Panc1 (cell line): ENCODE measurements around the gene GPR27. TPM values are rescaled to one million over a fixed set of nuclear protein-coding genes. Genes with fewer than 3 reads are reported as not detected.

Experiments used
- ATAC-seq: fragments of 200-7000 bp; cut with Tn5 transposase; 2 replicates; pipeline ENCODE4 v1.9.1; 2020; ENCODE audit warnings: mild to moderate bottlenecking, moderate library complexity
- BruUV-seq: library from RNA; stranded (reverse); fragments of 400-500 nt; replicated peaks from 2 replicates; lab custom pipeline; 2021; lab: Mats Ljungman, UMichigan
- CTCF ChIA-PET: fragments of 300-600 bp; sonication (Branson Sonifier 250); formaldehyde crosslinking; loops from one replicate; lab custom pipeline; 2022; ENCODE audit warnings: antibody characterized with exemption; lab: Charles Lee
- POLR2A ChIA-PET: fragments of 300-600 bp; sonication (Branson Sonifier 250); formaldehyde crosslinking; loops from one replicate; lab custom pipeline; 2022; ENCODE audit warnings: antibody characterized with exemption; lab: Charles Lee
- DNase-seq: peaks from one replicate; pipeline ENCODE4 v3.0.0-alpha.2; 2010; ENCODE audit warnings: low read depth, low spot score
- H3K27ac ChIP-seq: 2 replicates; pipeline ENCODE4 v1.5.1; 2011; ENCODE audit warnings: mild to moderate bottlenecking, low read length, inconsistent platforms
- H3K27me3 ChIP-seq: fragments of 200-500 bp; sonication (Bioruptor generic); 2 replicates; pipeline ENCODE4 v1.6.0; 2014; ENCODE audit warnings: low read length, inconsistent platforms; ENCODE audit not compliant: control insufficient read depth, insufficient read depth
- H3K36me3 ChIP-seq: fragments of 200-500 bp; sonication (Bioruptor generic); 2 replicates; pipeline ENCODE4 v1.5.1; 2014; ENCODE audit warnings: inconsistent platforms, mild to moderate bottlenecking, low read length, moderate library complexity; ENCODE audit not compliant: control insufficient read depth, insufficient read depth
- H3K4me1 ChIP-seq: 2 replicates; pipeline ENCODE4 v1.5.1; 2011; ENCODE audit warnings: inconsistent platforms, mild to moderate bottlenecking, low read length, moderate library complexity; ENCODE audit not compliant: control insufficient read depth, insufficient read depth
- H3K4me3 ChIP-seq, 2 experiments: 2 replicates each; pipeline ENCODE4 v1.5.1; 2011 to 2012; ENCODE audit warnings: low read depth in 2 of 2, low read length in 2 of 2, mild to moderate bottlenecking in 2 of 2, inconsistent platforms in 1 of 2, moderate library complexity in 1 of 2
- H3K9me3 ChIP-seq: fragments of 200-500 bp; sonication (Bioruptor generic); 2 replicates; pipeline ENCODE4 v1.5.1; 2014; ENCODE audit warnings: low read depth, mild to moderate bottlenecking, inconsistent platforms, low read length, moderate library complexity; ENCODE audit not compliant: control insufficient read depth, insufficient read depth
- POLR2AphosphoS5 ChIP-seq: IDR thresholded peaks from 2 replicates; pipeline ENCODE4 v1.6.1; 2012; ENCODE audit warnings: mild to moderate bottlenecking, low read depth, low read length, moderate library complexity
- SIN3A ChIP-seq: IDR thresholded peaks from 2 replicates; pipeline ENCODE4 v1.6.1; 2012; ENCODE audit warnings: low read depth, mild to moderate bottlenecking, low read length, moderate library complexity, borderline replicate concordance; ENCODE audit not compliant: insufficient read depth
- TCF7L2 ChIP-seq: IDR thresholded peaks from 2 replicates; pipeline ENCODE4 v1.6.1; 2011; ENCODE audit warnings: mild to moderate bottlenecking, low read depth, low read length, inconsistent platforms
- in situ Hi-C: cut with HindIII; loops from 2 replicates; pipeline ENCODE4 v1.10.0; 2016; ENCODE audit warnings: low sequenced_read_pairs, low pct_unique_long_range_greater_than_20kb
- intact Hi-C: fragments of 100-400 bp; cut with micrococcal nuclease; formaldehyde crosslinking; loops from one replicate; pipeline ENCODE4 v1.10.0; 2022; ENCODE audit not compliant: unreplicated experiment
- total RNA-seq: library from RNA; stranded (reverse); gene quantifications from one replicate; pipeline ENCODE4 v1.2.1, GENCODE V29; 2021; ENCODE audit not compliant: unreplicated experiment
- TF ChIP-seq, protein P1 (sequence below), 2 experiments: IDR thresholded peaks; 2 replicates each; pipeline ENCODE4 v1.6.1; 2011 to 2012; ENCODE audit warnings: low read depth in 2 of 2, control low read depth in 1 of 2, low read length in 1 of 2, mild to moderate bottlenecking in 1 of 2, moderate library complexity in 1 of 2; ENCODE audit not compliant: insufficient read depth in 1 of 2
- TF ChIP-seq, protein P2 (sequence below): fragments of 450-650 bp; IDR thresholded peaks from 2 replicates; pipeline ENCODE4 v1.5.1; 2017; ENCODE audit warnings: mild to moderate bottlenecking

The GPR27 gene
- total RNA-seq, 1 experiment from 2014 or later: 0.15 TPM

DNA sequence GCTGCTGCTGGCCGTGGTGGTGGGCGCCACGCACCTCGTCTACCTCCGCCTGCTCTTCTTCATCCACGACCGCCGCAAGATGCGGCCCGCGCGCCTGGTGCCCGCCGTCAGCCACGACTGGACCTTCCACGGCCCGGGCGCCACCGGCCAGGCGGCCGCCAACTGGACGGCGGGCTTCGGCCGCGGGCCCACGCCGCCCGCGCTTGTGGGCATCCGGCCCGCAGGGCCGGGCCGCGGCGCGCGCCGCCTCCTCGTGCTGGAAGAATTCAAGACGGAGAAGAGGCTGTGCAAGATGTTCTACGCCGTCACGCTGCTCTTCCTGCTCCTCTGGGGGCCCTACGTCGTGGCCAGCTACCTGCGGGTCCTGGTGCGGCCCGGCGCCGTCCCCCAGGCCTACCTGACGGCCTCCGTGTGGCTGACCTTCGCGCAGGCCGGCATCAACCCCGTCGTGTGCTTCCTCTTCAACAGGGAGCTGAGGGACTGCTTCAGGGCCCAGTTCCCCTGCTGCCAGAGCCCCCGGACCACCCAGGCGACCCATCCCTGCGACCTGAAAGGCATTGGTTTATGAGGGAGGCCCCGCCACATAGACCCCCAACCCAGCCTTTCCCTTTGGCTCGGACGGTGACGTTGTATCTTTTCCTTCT lies 1.1 kb downstream of the GPR27 start:
- in situ Hi-C loops (no loop called here), intact Hi-C loops (no loop called here)
- CTCF ChIA-PET: no interaction called here
- Histone ChIP-seq H3K9me3 (no peaks in the 10 kb centered on the region), H3K27me3 (no peaks in the 10 kb centered on the region), H3K36me3 (no peaks in the 10 kb centered on the region), H3K27ac (no peak overlapping the region), H3K4me1 (no peaks in the 10 kb centered on the region), H3K4me3 (no peak overlapping the region)
- DNase-seq (no peak), ATAC-seq (no peak)
- TF ChIP-seq, protein P1, sequence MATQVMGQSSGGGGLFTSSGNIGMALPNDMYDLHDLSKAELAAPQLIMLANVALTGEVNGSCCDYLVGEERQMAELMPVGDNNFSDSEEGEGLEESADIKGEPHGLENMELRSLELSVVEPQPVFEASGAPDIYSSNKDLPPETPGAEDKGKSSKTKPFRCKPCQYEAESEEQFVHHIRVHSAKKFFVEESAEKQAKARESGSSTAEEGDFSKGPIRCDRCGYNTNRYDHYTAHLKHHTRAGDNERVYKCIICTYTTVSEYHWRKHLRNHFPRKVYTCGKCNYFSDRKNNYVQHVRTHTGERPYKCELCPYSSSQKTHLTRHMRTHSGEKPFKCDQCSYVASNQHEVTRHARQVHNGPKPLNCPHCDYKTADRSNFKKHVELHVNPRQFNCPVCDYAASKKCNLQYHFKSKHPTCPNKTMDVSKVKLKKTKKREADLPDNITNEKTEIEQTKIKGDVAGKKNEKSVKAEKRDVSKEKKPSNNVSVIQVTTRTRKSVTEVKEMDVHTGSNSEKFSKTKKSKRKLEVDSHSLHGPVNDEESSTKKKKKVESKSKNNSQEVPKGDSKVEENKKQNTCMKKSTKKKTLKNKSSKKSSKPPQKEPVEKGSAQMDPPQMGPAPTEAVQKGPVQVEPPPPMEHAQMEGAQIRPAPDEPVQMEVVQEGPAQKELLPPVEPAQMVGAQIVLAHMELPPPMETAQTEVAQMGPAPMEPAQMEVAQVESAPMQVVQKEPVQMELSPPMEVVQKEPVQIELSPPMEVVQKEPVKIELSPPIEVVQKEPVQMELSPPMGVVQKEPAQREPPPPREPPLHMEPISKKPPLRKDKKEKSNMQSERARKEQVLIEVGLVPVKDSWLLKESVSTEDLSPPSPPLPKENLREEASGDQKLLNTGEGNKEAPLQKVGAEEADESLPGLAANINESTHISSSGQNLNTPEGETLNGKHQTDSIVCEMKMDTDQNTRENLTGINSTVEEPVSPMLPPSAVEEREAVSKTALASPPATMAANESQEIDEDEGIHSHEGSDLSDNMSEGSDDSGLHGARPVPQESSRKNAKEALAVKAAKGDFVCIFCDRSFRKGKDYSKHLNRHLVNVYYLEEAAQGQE (IDR thresholded peaks at IDR 0.05; ENCODE audit: insufficient read depth in 1 of 2, low read depth in 2 of 2, low read length in 1 of 2): no peak
- no peak for TF ChIP-seq SIN3A
- TF ChIP-seq, protein P2, sequence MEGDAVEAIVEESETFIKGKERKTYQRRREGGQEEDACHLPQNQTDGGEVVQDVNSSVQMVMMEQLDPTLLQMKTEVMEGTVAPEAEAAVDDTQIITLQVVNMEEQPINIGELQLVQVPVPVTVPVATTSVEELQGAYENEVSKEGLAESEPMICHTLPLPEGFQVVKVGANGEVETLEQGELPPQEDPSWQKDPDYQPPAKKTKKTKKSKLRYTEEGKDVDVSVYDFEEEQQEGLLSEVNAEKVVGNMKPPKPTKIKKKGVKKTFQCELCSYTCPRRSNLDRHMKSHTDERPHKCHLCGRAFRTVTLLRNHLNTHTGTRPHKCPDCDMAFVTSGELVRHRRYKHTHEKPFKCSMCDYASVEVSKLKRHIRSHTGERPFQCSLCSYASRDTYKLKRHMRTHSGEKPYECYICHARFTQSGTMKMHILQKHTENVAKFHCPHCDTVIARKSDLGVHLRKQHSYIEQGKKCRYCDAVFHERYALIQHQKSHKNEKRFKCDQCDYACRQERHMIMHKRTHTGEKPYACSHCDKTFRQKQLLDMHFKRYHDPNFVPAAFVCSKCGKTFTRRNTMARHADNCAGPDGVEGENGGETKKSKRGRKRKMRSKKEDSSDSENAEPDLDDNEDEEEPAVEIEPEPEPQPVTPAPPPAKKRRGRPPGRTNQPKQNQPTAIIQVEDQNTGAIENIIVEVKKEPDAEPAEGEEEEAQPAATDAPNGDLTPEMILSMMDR: no peak
- no peak for TF ChIP-seq POLR2AphosphoS5
- no peak for TF ChIP-seq TCF7L2
- BruUV-seq: no TSS peak
- POLR2A ChIA-PET: no interaction called here

DNA sequence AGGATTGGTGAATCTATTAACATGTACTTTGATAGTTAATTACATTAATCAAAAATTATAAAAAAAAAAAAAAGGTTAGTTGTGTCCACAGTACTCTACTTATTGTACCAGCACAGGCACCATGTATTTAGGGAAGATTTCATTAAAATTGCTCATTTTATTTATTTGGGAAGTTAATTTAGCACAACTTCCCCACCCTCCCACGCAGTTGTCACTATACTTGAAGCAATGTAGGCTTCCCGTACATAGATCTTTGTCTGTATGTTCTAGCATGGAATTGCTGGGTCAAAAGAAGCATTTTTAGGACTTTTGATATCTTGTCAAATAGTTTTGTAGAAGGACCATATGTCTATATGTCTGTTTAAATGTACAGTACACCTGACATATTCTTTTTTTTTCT lies 4.4 kb downstream of the GPR27 start:
- H3K27me3 ChIP-seq: no peaks in the 10 kb centered on the region
- H3K27ac ChIP-seq: no peak overlapping the region
- ChIA-PET CTCF (no interaction called here), POLR2A (no interaction called here)
- ATAC-seq (no peak), DNase-seq (no peak)
- in situ Hi-C loops (no loop called here), intact Hi-C loops (no loop called here)
- TF ChIP-seq, protein P1 (IDR thresholded peaks at IDR 0.05; ENCODE audit: insufficient read depth in 1 of 2, low read depth in 2 of 2, low read length in 1 of 2): no peak
- TF ChIP-seq, protein P2: no peak
- TF ChIP-seq SIN3A (no peak), TCF7L2 (no peak), POLR2AphosphoS5 (no peak)
- H3K4me3 ChIP-seq: no peak overlapping the region
- H3K36me3 ChIP-seq: no peaks in the 10 kb centered on the region
- no peaks in the 10 kb centered on the region for H3K4me1 ChIP-seq
- no peaks in the 10 kb centered on the region for H3K9me3 ChIP-seq
- BruUV-seq: no TSS peak
